ENCODE measurements around the gene MEF2C. TPM values are rescaled to one million over a fixed set of nuclear protein-coding genes. Genes with fewer than 3 reads are reported as not detected.

Gene MEF2C
- total and polyA plus RNA-seq, 4 donors = 2.8 to 15.9 (median 10.1) TPM

DNA sequence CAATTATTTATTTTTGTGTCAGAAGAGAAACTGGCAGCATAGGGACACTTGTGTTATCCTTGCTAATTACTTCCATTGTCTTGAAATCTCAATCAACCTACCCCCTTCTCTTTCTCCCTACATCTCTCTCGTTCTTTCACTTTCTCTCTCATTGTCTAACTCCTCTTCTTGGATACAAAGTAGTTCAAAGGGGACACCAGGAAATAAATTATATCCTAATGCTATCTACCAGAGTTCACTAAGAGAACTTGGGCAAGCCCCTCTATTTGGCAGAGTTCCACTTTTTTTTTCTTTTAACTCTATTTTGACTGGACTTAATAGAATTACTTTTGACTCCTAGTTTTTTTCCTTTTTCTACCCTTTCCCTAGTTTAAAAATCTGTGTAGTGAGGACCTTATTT, 102.2 kb downstream of the MEF2C start:
- Histone ChIP-seq H3K9me3 (ENCODE audit: control insufficient read depth in 4 of 4, low read length in 3 of 4) (no peaks in the 10 kb centered on the region), H3K4me3 (ENCODE audit: low read depth in 1 of 3, low read length in 3 of 3) (no peak overlapping the region), H3K27ac (ENCODE audit: low read depth in 1 of 2, low read length in 2 of 2) (no peak overlapping the region), H3K9ac (ENCODE audit: low read depth in 1 of 2, low read length in 2 of 2) (no peak overlapping the region), H3K27me3 (ENCODE audit: control insufficient read depth in 4 of 4, insufficient read depth in 4 of 4, low read length in 3 of 4) (peaks cover 0 to under 1% (median 0%) of the 10 kb centered on the region in 4 donors), H3K4me1 (ENCODE audit: control insufficient read depth in 4 of 4, insufficient read depth in 4 of 4, low read length in 3 of 4) (peaks cover 0 to 2% (median 0%) of the 10 kb centered on the region in 4 donors), H3K36me3 (ENCODE audit: control insufficient read depth in 4 of 4, insufficient read depth in 3 of 4, low read depth in 1 of 4, low read length in 3 of 4) (no peaks in the 10 kb centered on the region)
- TF ChIP-seq YY1 (IDR thresholded peaks at IDR 0.05) = no peak
- DNase-seq (ENCODE audit: low spot score) = no peak
- 73% methylated on average over 1 of the region's 1 CpG for WGBS

DNA sequence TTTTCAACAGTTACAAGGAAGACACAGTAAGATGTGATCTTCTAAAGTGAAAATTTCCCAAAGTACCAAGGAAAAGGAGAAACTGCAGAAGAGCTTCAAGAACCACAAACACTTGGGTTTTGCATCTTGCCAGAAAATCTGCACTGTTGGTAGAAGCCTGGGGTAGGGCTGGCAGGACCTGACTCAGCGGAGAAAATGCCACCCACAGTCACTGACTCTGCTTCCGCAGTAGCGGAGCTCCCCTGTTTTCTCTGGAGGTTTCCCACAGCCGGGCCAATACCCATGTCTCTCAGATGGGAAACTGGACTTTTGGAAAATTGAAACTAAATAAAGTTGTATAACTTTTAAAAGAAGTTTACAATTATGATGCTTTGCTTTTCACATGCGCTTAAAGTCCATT, 104.2 kb downstream of the MEF2C start:
- H3K27ac ChIP-seq (ENCODE audit: low read depth in 1 of 2, low read length in 2 of 2) = no peak overlapping the region
- no peak overlapping the region for H3K9ac ChIP-seq (ENCODE audit: low read depth in 1 of 2, low read length in 2 of 2)
- no peak overlapping the region for H3K4me3 ChIP-seq (ENCODE audit: low read depth in 1 of 3, low read length in 3 of 3)
- H3K36me3 ChIP-seq (ENCODE audit: control insufficient read depth in 4 of 4, insufficient read depth in 3 of 4, low read depth in 1 of 4, low read length in 3 of 4) = no peaks in the 10 kb centered on the region
- no peaks in the 10 kb centered on the region for H3K9me3 ChIP-seq (ENCODE audit: control insufficient read depth in 4 of 4, low read length in 3 of 4)
- 79% methylated on average over 5 of the region's 5 CpGs for WGBS
- H3K4me1 ChIP-seq (ENCODE audit: control insufficient read depth in 4 of 4, insufficient read depth in 4 of 4, low read length in 3 of 4) = peaks cover 0 to 2% (median 0%) of the 10 kb centered on the region in 4 donors
- TF ChIP-seq, protein P1, sequence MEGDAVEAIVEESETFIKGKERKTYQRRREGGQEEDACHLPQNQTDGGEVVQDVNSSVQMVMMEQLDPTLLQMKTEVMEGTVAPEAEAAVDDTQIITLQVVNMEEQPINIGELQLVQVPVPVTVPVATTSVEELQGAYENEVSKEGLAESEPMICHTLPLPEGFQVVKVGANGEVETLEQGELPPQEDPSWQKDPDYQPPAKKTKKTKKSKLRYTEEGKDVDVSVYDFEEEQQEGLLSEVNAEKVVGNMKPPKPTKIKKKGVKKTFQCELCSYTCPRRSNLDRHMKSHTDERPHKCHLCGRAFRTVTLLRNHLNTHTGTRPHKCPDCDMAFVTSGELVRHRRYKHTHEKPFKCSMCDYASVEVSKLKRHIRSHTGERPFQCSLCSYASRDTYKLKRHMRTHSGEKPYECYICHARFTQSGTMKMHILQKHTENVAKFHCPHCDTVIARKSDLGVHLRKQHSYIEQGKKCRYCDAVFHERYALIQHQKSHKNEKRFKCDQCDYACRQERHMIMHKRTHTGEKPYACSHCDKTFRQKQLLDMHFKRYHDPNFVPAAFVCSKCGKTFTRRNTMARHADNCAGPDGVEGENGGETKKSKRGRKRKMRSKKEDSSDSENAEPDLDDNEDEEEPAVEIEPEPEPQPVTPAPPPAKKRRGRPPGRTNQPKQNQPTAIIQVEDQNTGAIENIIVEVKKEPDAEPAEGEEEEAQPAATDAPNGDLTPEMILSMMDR (IDR thresholded peaks at IDR 0.05; ENCODE audit: low read depth, low read length, missing input control) = no peak
- TF ChIP-seq, protein P2, sequence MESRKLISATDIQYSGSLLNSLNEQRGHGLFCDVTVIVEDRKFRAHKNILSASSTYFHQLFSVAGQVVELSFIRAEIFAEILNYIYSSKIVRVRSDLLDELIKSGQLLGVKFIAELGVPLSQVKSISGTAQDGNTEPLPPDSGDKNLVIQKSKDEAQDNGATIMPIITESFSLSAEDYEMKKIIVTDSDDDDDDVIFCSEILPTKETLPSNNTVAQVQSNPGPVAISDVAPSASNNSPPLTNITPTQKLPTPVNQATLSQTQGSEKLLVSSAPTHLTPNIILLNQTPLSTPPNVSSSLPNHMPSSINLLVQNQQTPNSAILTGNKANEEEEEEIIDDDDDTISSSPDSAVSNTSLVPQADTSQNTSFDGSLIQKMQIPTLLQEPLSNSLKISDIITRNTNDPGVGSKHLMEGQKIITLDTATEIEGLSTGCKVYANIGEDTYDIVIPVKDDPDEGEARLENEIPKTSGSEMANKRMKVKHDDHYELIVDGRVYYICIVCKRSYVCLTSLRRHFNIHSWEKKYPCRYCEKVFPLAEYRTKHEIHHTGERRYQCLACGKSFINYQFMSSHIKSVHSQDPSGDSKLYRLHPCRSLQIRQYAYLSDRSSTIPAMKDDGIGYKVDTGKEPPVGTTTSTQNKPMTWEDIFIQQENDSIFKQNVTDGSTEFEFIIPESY (IDR thresholded peaks at IDR 0.05) = no peak
- TF ChIP-seq HNF4G (IDR thresholded peaks at IDR 0.05) (no peak), EGR1 (IDR thresholded peaks at IDR 0.05; ENCODE audit: low read depth in 2 of 2) (no peak), HNF4A (conservative IDR thresholded peaks at IDR 0.05) (no peak), RAD21 (IDR thresholded peaks at IDR 0.05) (no peak), JUND (IDR thresholded peaks at IDR 0.05) (no peak), SP1 (IDR thresholded peaks at IDR 0.05) (no peak), RXRA (IDR thresholded peaks at IDR 0.05) (no peak), NR2F2 (IDR thresholded peaks at IDR 0.05) (no peak)
- TF ChIP-seq, protein P3, sequence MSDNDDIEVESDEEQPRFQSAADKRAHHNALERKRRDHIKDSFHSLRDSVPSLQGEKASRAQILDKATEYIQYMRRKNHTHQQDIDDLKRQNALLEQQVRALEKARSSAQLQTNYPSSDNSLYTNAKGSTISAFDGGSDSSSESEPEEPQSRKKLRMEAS (IDR thresholded peaks at IDR 0.05) = no peak
- TF ChIP-seq, protein P4, sequence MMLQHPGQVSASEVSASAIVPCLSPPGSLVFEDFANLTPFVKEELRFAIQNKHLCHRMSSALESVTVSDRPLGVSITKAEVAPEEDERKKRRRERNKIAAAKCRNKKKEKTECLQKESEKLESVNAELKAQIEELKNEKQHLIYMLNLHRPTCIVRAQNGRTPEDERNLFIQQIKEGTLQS (IDR thresholded peaks at IDR 0.05) = no peak
- TF ChIP-seq, protein P5, sequence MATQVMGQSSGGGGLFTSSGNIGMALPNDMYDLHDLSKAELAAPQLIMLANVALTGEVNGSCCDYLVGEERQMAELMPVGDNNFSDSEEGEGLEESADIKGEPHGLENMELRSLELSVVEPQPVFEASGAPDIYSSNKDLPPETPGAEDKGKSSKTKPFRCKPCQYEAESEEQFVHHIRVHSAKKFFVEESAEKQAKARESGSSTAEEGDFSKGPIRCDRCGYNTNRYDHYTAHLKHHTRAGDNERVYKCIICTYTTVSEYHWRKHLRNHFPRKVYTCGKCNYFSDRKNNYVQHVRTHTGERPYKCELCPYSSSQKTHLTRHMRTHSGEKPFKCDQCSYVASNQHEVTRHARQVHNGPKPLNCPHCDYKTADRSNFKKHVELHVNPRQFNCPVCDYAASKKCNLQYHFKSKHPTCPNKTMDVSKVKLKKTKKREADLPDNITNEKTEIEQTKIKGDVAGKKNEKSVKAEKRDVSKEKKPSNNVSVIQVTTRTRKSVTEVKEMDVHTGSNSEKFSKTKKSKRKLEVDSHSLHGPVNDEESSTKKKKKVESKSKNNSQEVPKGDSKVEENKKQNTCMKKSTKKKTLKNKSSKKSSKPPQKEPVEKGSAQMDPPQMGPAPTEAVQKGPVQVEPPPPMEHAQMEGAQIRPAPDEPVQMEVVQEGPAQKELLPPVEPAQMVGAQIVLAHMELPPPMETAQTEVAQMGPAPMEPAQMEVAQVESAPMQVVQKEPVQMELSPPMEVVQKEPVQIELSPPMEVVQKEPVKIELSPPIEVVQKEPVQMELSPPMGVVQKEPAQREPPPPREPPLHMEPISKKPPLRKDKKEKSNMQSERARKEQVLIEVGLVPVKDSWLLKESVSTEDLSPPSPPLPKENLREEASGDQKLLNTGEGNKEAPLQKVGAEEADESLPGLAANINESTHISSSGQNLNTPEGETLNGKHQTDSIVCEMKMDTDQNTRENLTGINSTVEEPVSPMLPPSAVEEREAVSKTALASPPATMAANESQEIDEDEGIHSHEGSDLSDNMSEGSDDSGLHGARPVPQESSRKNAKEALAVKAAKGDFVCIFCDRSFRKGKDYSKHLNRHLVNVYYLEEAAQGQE (IDR thresholded peaks at IDR 0.05) = no peak
- H3K27me3 ChIP-seq (ENCODE audit: control insufficient read depth in 4 of 4, insufficient read depth in 4 of 4, low read length in 3 of 4) = no peaks in the 10 kb centered on the region
- DNase-seq (ENCODE audit: low spot score) = no peak
